Loucy (cell line): Measurements from ENCODE around the gene LRG1.

ENCODE experiments used
- EZH2phosphoT487 ChIP-seq: fragments of 200-600 bp; IDR thresholded peaks from 2 replicates; pipeline ENCODE4 v1.6.1; 2018; ENCODE audit warnings: antibody characterized with exemption, mild to moderate bottlenecking, moderate library complexity, borderline replicate concordance
- TF ChIP-seq, protein P1 (sequence below): fragments of 200-600 bp; sonication (generic); conservative IDR thresholded peaks from 2 replicates; pipeline ENCODE4 v1.5.1; 2014; ENCODE audit warnings: mild to moderate bottlenecking, antibody characterized with exemption, low read length

DNA sequence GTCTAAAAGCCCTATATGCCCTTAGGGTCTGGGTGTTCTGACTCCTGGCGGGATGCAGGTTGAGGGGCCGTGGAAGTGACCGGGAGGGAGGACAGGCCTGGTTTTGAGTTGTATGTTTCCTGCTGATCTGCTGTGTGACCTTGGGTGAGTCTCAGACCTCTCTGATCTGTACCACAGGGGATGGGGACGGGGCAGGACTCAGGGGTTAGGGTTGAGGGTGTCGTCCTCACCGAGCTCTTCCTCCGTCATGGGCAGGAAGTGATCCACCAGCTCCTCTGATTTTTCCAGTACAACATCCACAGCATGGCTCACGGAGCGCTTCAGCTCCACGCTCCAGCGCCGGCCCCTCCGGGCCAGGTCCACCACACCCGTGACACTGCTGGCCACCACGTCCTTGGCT is 11.0 kb downstream of the LRG1 start:
- TF ChIP-seq, protein P1, sequence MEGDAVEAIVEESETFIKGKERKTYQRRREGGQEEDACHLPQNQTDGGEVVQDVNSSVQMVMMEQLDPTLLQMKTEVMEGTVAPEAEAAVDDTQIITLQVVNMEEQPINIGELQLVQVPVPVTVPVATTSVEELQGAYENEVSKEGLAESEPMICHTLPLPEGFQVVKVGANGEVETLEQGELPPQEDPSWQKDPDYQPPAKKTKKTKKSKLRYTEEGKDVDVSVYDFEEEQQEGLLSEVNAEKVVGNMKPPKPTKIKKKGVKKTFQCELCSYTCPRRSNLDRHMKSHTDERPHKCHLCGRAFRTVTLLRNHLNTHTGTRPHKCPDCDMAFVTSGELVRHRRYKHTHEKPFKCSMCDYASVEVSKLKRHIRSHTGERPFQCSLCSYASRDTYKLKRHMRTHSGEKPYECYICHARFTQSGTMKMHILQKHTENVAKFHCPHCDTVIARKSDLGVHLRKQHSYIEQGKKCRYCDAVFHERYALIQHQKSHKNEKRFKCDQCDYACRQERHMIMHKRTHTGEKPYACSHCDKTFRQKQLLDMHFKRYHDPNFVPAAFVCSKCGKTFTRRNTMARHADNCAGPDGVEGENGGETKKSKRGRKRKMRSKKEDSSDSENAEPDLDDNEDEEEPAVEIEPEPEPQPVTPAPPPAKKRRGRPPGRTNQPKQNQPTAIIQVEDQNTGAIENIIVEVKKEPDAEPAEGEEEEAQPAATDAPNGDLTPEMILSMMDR: no peak
- no peak for TF ChIP-seq EZH2phosphoT487
